GM21529 (cell line): Measurements from ENCODE around the gene LDLRAD4.
A peak's percentile ranks its signal among the peaks of the same experiment; 100 is the strongest.

Experiments
- ATAC-seq: cut with Tn5 transposase; IDR thresholded peaks from one replicate; pipeline ENCODE4 v1.9.1; 2021; ENCODE audit not compliant: unreplicated experiment

Gene LDLRAD4

DNA sequence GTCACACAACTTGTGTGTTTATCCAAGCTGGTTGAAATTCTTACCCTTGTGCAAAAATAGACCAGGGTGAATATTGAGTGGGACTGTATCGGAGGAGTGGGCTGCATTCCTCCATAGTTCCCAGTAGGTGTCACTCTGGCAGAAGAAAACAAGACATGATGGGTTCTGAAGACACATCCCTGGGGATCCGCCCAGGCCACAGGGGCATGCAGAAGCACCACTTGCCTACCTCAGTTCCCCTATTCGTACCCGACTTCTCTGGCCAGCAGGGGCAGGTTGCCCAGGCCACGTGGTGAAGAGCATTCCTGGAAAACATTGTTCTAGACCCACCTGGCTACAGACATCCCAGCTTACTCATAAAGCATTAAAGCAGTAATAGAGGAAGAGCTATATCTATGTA lies 339.6 kb downstream of the LDLRAD4 start:
- ATAC-seq = peak; percentile 49

DNA sequence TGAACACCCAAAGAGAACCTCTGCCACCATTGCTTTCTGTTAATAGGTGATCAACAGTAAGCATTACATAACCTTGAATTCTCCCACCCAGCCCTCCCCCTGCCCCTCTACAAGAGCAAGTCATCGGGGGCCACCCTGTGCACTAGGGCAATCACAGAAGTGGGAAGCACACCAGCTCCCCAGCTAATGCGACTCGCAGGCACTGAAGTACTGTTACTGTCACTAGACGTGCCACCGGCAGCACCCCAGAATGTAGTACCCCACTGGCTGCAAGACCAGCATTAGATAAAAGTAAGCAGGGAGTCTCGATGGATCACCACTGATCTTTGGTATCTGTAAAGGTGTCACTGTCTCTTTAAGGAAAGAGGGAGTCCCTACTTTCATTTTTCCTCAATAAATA lies 340.2 kb downstream of the LDLRAD4 start:
- no peak for ATAC-seq

DNA sequence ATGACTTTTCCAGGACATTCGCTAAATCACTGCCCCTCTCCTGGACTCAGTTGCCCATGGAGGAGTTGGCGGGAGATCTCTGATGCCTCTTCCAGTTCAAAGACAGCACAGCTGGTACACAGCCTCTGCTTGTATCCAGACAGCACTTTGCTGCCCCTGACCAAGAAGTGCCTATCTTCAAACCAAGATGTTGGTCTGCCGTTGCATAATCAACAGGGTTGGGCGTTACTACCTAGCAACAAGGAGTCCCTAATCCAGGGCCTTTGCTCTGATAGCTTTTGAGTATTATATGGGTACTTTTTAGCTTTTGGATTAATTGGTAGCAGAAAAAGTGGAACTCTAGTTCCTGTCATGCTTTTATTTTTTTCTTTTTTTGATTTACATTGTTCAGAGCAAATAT lies 341.2 kb downstream of the LDLRAD4 start:
- ATAC-seq = no peak

DNA sequence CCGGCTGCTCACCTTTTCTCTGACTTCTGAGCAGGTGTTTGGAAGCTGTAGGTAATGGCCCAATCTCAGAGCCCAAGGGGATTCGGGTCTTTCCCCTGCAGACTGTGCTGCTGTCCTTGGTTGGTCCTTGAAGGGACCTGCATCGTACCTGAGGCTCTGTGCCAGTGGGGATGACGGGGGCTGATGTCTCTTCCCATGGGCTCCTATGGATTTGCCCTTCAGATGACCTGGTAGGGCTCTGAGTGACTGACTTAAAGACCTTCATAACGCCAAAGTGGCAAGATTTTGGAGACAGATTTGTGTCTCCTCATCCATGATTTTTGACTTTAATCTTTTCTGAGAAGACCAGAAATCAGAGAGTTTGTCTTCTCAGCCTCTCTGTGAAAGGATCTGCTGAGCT lies 341.7 kb downstream of the LDLRAD4 start:
- ATAC-seq = no peak

DNA sequence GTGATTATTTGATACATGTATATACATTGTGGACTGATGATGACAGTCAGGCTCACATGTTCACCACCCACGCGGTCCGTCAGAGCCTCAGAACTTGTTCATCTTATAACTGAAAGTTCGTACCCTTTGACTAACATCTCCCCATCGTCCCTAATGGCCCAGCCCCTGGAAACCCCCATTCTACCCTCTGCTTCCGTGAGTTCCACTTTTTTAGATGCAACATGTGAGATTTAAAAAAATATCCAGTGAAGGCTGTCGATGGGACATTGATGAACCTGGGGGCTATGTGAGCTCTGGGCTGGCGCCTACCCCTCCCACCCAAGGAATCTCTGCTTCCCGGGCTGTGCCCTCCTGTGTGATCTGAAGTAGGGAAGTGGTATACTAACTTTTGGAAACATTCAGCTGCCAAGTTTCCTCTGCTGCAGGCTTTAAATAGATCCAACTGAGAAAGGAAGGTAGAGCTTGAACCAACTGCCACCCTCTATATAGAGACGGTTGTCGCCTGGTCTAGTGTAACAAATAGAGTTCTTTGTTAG lies 344.0 kb downstream of the LDLRAD4 start:
- ATAC-seq = peak; percentile 63

DNA sequence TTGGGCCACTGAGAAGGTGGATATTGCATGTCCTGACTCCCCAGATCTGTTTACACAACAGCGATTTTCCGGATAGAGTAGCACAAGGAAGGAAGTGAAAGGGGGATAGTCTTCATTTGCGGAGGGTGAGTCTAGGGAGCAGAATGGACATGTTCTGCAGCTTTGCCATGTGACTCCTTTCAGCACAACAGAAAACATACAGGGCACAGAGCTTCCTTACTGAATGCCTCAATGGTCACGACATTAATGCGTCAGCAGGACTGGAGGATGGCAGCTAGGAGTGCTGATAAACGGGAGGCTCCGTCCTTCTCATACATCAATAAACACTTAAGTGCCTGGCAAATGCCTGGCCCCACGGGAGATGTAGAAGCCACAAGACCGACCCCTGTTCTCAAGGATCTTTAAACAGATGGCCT lies 344.8 kb downstream of the LDLRAD4 start:
- ATAC-seq = no peak

DNA sequence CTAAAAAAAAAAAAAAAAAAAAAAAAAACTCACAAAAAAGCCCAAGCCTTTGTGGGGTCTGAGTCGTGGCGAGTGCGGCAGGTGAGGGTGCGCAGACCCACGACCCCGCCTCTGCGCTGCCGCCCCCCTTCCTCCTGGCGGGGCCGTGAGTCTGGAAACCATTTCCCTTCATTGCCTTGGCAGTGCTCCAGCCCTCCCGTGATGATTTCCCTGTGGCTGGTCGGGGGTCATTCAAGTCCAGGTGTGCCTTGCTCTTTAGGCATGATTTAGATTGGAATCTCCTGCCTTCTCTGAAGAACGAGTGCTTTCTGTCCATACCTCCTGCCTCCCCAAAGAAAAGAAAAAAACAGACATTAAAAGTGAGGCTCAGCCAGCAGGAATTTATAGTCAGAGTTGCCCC lies 346.0 kb downstream of the LDLRAD4 start:
- no peak for ATAC-seq

DNA sequence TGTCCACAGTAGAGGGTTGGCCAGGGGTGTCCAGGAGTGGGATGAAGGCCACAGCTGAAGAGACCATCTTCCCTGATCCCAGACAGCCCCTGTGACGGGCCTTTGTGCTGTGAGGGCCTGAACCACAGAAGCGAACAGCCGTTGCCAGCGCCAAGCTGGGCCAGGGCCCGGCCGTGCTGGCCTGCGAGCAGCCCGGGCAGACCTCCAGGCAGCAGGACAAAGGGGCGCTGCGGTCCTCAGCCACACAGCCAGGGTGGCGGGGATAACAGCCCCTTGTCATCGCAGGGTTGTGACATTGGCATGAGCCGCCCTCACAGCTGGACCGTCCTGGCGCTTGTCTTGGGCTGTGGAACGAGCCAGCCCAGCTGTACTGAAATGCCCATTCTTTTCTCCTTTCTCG lies 346.7 kb downstream of the LDLRAD4 start:
- no peak for ATAC-seq

DNA sequence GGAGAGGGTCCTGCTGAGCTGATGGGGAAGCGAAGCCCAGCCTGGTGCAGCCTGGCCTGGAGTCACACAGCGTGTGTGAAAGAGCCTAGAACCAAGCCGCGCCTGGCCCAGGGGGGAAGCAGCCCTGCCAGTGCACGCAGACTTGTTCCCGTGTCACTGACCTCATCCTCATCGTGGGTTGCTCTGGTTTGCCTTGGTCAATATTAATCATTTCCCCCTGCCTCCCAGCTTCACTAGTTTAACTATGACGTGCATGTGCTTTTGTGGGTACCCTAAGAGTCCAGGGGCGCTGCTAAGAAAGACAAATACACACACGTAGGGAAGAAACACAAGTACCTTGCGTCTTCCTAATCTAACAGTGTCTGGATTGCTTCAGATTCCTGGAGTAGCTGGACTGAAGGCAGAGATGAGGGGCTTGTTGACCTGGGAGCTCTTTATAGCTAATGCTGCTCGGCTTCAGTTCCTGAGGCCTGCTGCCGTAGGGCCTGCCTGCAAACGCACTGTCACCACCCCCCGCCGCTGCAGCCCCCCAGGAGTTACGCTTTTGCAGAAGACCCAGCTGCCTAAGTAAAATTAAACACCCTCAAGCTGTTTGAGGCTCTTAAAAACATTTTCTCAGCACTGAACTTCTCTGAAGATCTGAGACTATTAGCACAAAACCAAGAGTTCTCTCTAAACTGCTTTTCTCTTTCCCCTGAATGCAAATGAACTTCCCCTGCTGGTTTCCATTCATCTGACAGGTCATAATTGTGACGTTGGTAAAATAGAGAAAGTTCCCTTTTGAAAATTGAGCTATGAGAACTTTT lies 348.6 kb downstream of the LDLRAD4 start:
- peak; percentile 57 for ATAC-seq

DNA sequence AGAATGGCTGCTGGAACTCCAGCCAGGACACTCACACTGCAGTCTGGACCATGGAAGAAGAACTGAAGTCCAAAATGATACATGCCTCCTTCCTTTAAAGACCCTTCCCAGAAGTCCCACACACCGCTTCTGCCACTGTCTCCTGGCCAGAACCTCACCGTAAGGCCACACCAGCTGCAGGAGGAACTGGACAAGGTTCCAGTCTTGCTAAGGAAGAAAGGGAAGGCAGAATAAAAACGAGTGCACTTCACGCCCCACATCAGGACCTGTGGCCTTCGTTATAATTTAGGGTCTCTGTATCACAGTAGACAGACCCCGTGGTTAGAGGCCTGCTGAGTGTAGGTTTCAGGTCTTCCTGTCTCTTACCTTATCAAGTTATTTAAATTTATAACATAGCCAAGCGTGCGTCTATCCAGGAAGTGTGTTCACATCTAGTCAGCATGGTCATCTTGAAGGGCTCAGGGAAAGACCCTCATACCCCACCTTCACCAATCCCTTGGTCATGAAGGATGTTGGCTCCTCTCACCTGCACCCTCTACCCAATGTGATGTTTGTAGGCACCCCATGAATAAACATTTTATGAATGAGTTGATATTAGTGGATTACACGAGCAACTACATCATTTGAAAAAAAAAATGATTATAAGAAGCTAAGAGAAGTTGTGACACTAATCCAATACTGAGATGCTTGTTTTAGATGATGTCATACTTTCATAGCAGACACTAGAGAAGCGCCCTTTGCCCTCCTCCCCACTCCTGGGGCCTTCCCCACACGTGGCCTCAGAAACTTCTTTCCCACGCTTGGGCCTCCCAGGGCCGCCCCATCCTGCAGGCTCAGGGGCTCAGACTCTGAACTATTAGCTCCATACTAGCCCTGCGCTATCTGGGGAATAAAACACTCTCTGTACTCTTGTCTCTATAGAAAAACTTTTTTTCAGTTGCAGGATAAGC lies 350.2 kb downstream of the LDLRAD4 start:
- peak; percentile 55 for ATAC-seq

DNA sequence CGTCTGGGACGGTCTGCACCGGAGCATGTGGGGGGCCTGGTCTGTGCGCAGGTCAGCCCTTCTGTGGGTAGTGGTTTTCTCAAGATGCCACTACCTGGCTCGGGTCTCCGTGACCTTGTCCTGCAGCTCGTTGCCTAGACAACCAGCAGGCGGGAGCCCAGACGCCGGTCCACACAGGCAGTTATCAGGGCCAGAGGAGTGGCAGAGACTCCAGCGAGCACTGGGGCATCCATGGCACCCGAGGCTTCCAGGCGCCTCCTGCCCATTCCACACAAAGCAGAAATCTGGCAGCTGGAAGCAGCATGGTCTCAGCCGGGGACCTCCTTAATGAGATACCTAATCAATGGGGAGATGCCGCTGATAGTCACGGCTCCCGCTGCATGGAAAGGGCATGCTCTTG lies 351.7 kb downstream of the LDLRAD4 start:
- no peak for ATAC-seq

DNA sequence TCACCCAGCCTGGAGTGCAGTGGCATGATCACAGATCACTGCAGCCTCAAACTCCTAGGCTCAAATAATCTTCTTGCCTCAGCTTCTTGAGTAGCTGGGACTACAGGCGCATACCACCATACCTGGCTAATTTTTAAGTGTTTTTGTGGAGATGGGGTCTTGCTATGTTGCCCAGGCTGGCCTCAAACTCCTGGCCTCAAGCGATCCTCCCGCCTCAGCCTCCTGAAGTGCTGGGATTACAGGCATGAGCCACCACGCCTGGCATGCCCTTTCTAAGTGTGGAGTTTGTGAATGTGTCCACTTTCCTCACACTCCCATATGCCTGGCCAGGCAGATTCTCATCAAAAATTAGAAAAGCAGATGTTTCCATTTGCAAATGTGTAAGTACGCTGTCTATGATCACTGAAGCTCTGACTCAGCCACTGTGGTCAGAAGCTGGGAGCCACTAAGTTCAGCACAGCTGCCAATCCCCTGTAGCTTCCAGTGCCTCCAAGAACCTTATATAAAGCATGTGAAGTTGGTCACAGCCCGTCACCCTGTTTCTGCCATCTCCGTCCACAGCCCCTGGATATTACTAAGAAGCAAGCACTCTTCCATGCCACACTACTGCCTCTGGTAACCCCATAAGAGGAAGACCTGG lies 352.4 kb downstream of the LDLRAD4 start:
- ATAC-seq = no peak

DNA sequence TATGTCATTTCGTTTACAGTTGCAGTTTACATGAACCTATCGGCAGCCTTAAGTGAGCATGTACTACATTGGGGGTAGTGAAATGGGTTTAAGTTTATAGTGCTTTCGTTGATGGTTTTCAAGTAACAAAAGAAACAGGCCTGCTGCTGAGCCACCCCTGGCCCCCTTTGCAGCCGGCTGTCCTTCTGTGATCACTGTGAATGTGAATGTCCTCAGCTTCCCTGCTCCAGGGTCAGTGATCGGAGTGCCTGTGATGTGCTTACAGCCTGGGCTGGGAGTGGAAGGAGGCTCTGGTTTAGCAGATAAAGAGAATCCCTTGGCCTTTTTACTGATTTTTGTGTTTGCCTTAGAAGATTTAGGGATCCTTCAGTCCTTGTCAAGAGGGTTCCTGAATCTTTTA lies 353.6 kb downstream of the LDLRAD4 start:
- ATAC-seq = no peak

DNA sequence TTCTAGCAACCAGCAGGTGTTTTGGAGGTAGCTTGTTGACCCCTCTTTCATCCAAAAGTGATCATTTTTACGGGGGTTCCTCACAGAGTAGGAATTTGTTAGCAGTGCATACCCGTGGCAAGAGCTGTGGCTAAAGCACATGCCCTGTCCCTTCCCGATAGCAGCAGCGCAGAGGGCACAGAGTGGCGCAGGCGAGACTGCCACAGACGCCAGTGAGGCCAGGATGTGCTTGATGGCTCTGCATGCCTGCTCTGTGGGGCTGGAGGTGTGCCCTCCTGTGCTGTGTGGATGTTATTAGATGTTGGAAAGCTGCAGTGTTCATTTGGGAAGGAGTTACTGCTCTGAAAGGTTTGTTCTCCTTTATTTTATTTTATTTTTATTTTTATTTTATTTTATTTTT lies 354.2 kb downstream of the LDLRAD4 start:
- ATAC-seq = no peak

DNA sequence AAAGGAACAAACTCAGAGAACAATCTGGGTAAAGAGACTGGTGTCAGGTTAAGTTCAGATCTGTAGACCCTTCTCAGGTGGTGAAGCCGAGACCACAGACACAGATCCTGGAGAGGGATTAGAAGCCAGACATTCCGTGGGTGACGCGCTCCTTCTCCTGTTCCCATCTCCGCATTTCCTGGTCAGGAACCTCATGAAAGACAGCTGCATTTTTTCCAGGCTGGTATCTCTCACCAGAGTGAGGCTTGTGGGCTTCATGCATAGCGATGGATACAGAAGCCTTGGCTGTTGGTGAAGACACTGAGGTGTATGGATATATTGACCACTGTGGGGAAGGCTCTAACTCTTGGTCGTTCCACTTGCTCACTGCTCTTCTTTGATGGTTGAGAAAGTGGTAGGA lies 355.2 kb downstream of the LDLRAD4 start:
- no peak for ATAC-seq

DNA sequence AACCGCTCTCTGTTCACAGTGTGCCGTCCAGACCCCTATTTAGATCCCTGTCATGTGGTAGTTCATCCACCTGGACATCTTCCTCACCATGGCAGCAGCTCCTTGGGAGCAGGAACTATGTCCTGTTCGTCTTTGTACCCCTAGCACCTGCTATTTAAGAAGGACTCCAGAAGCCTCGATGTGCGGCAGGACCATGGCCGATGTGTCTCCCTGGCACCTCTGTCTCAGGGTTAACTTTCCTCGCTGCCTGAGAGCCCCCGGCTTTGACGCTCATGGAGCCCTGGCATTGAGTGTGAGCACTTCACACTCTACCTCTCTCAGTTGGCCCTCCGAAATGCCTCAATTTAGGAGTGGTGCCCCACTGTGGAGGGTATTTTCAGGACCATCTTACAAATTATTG lies 355.8 kb downstream of the LDLRAD4 start:
- no peak for ATAC-seq

DNA sequence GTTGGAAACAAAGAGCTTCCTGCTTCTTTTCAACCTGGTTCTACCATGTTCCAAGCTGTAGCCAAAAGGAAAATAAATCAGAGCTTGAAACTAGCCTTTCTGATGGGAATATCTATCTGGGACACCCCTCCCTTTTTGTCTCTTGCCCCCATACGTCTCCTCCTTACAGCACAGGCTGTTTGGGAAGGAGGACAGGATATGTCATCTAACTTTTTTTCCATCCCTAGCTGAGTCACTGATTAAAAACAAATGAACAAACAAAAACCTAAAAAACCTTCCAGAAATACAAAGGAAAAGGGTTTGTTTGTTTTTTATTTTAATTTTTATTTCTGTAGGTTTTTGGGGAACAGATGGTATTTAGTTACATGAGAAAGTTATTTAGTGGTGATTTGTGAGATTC lies 356.2 kb downstream of the LDLRAD4 start:
- ATAC-seq = no peak

DNA sequence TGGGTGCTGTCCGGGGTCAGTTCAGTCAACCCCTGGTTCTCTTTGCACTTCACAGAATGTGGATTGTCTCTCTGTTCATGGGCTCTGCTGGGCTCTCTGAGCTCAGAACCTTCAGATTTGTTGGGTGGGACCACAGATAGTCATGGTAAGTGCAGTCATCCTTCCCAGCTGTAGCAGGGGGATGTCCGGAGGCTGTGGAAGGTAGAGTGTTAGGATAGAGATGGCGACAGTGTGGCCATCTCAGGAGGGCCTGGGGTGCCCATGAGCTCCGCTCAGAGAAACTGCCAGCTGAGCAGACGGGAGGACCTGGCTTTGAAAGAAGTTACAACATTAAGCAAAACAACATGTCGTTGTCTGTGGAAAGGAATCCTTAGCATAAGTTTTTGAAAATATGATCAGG lies 358.0 kb downstream of the LDLRAD4 start:
- peak; percentile 14 for ATAC-seq

DNA sequence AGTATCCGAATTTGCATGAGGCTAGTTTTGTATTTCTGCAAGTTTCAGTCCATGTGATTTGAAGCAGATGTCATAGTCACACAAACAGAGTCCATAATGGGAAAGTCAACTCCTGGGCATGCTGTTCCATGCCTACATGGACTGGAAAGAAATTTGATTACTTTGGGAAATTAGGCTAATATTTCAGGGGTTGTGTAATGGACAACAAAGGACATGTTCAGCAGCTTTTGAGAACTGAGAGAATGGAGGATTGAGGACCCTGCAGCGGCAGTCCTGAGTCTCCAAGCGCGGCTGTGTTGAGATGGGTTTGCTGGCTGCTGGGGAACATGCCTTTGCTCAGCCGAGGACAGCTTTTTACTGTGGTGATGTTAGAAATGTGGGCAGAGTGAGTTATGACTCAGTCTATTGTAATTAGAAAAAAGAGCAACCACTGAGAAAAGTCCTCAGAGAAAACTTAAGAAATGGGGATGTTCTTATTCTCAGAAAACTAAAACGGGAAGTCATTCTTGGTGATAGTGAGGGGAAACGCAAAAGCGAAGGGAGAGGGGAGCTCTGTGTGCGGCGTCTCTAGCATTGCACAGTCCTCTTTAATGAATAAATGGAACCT lies 358.6 kb downstream of the LDLRAD4 start:
- peak; percentile 85 for ATAC-seq

DNA sequence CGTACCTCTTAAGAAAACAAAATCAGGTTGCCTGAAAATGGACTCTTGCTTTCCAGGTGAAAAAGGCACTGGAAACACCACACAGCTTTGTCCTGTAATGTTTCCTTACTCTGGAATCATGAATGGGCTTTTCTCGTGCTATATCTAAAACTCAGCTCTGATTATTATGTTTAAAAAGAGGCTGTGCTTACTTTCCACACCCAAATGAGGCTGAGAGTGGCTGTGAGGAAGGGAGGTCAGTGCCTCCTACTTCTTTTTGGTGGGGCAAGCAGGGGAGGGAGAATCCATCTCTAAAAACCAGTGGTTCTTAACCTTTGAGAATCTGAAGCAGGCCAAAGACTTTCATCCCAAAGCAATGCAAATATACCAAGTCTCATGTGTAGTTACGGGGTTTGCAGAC lies 359.2 kb downstream of the LDLRAD4 start:
- no peak for ATAC-seq

DNA sequence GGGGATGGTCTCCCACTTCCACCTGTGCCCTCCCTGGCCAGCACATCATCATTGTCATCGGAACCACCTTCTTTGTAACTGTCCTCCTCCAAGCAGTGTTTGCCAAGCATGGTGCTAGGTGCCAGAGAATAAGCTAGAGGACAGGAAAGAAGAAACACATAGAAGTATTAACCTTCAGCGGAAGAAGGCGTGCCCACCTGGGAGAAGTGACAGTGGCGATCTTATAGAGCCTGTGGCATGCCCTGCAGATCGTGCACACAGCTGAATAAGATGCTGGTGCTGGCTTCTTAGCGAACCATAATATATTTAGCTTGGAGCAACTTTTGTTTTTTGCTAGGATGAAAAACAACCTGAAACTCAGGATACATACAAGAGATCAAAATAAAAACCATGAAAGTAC lies 359.8 kb downstream of the LDLRAD4 start:
- no peak for ATAC-seq
